K562 (cell line): Measurements from ENCODE around the gene TMEM132D. TPM values are rescaled to one million over a fixed set of nuclear protein-coding genes. Genes with fewer than 3 reads are reported as not detected.

Source experiments
- ATAC-seq: fragments of 200-7000 bp; cut with Tn5 transposase; 3 replicates; pipeline ENCODE4 v1.9.1; 2020; ENCODE audit warnings: moderate library complexity
- BruUV-seq: library from RNA; stranded (reverse); fragments of 400-500 nt; replicated peaks from 2 replicates; lab custom pipeline; 2021; lab: Mats Ljungman, UMichigan
- CTCF ChIA-PET: fragments of 300-600 bp; formaldehyde crosslinking; extraction: SDS; loops from one replicate; lab custom pipeline; 2021; ENCODE audit warnings: low intra/inter-chr PET ratio; lab: Yijun Ruan, JAX
- POLR2A ChIA-PET: fragments of 300-600, 350-650 bp; sonication (Branson Sonifier 250); formaldehyde crosslinking; extraction: SDS; loops from one replicate; lab custom pipeline; 2021; ENCODE audit warnings: antibody characterized with exemption, inconsistent platforms; lab: Yijun Ruan, JAX
- DNase-seq, 4 experiments: peaks; one replicate each; pipeline versions ENCODE4 v3.0.0 to v3.0.0-alpha.2; 2011 to 2018; ENCODE audit warnings: low spot score in 3 of 4, mixed read lengths in 3 of 4; ENCODE audit errors: extremely low read depth in 1 of 4
- FAIRE-seq: peaks from 2 replicates; lab custom pipeline; 2011; peaks lifted over from hg19 to GRCh38; lab: Jason Lieb, UNC
- H2AFZ ChIP-seq: 2 replicates; pipeline ENCODE4 v1.6.0; 2011; ENCODE audit warnings: low read depth, low read length, control low read depth, inconsistent platforms
- H3K27ac ChIP-seq: fragments of 200-600 bp; 3 replicates; pipeline ENCODE4 v1.8.0; 2011; ENCODE audit warnings: low read depth, mild to moderate bottlenecking, control low read depth, inconsistent platforms, low read length, moderate library complexity, mixed read lengths; ENCODE audit errors: extremely low read depth
- H3K27me3 ChIP-seq, 2 experiments: fragments of 300-600 bp in 1 of 2; 2 replicates in 1 of 2; 3 replicates in 1 of 2; pipeline versions ENCODE4 v1.6.0 to v1.8.0; 2011; ENCODE audit warnings: inconsistent platforms in 2 of 2, low read length in 2 of 2, mild to moderate bottlenecking in 1 of 2, mixed read lengths in 1 of 2, moderate library complexity in 1 of 2; ENCODE audit not compliant: control insufficient read depth in 2 of 2, insufficient read depth in 2 of 2
- H3K36me3 ChIP-seq: fragments of 300-600 bp; 3 replicates; pipeline ENCODE4 v1.8.0; 2011; ENCODE audit warnings: mild to moderate bottlenecking, low read length, inconsistent platforms; ENCODE audit not compliant: control insufficient read depth, insufficient read depth
- H3K4me1 ChIP-seq, 2 experiments: fragments of 200-600 bp in 1 of 2; replicated peaks in 1 of 2; 2 replicates in 1 of 2; 3 replicates in 1 of 2; pipeline versions ENCODE4 v1.5.1 to v1.8.0; 2011; ENCODE audit warnings: inconsistent platforms in 2 of 2, low read length in 2 of 2, mild to moderate bottlenecking in 1 of 2, mixed read lengths in 1 of 2, moderate library complexity in 1 of 2; ENCODE audit not compliant: control insufficient read depth in 2 of 2, insufficient read depth in 2 of 2
- H3K4me2 ChIP-seq: 2 replicates; pipeline ENCODE4 v1.6.1; 2011; ENCODE audit warnings: low read length, control low read depth, inconsistent platforms, mixed read lengths; ENCODE audit not compliant: insufficient read depth
- H3K4me3 ChIP-seq: fragments of 200-600 bp; sonication (generic), shearing (Covaris generic); 2 replicates; pipeline ENCODE4 v1.5.1; 2016; ENCODE audit warnings: control low read depth, inconsistent platforms
- H3K79me2 ChIP-seq: fragments of 200-600 bp; 3 replicates; pipeline ENCODE4 v1.8.0; 2011; ENCODE audit warnings: low read length, inconsistent platforms; ENCODE audit not compliant: control insufficient read depth, insufficient read depth
- H3K9ac ChIP-seq, 2 experiments: 2 replicates each; pipeline versions ENCODE4 v1.6.0 to v1.6.1; 2011; ENCODE audit warnings: low read depth in 2 of 2, low read length in 2 of 2, control low read depth in 1 of 2, inconsistent platforms in 1 of 2, mild to moderate bottlenecking in 1 of 2, mixed read lengths in 1 of 2; ENCODE audit not compliant: insufficient read depth in 1 of 2
- H3K9me1 ChIP-seq: one replicate; pipeline ENCODE4 v1.6.0; 2011; ENCODE audit warnings: inconsistent platforms, mild to moderate bottlenecking, low read length, moderate library complexity; ENCODE audit not compliant: control insufficient read depth, insufficient read depth
- H3K9me3 ChIP-seq: replicated peaks from 2 replicates; pipeline ENCODE4 v1.5.1; 2011; ENCODE audit warnings: low read depth, low read length, inconsistent platforms; ENCODE audit not compliant: control insufficient read depth, insufficient read depth
- H4K20me1 ChIP-seq: replicated peaks from 2 replicates; pipeline ENCODE4 v1.6.1; 2011; ENCODE audit warnings: low read length, inconsistent platforms, mixed read lengths; ENCODE audit not compliant: control insufficient read depth, insufficient read depth
- E2F5 ChIP-seq: sonication (generic); formaldehyde crosslinking; IDR thresholded peaks from 2 replicates; pipeline ENCODE4 v1.8.0; 2022; ENCODE audit warnings: mild to moderate bottlenecking, missing genetic modification reagents
- FOXJ2 ChIP-seq: fragments of 200-800 bp; sonication (Bioruptor generic); IDR thresholded peaks from 2 replicates; pipeline ENCODE4 v1.6.1; 2016; ENCODE audit warnings: missing genetic modification characterization, missing compliant biosample characterization
- SMARCC2 ChIP-seq: fragments of 450-650 bp; IDR thresholded peaks from 2 replicates; pipeline ENCODE4 v1.6.1; 2017; ENCODE audit warnings: antibody characterized with exemption, moderate library complexity, mild to moderate bottlenecking, low read depth
- ZNF354B ChIP-seq: fragments of 250-450 bp; sonication (Bioruptor Pico); IDR thresholded peaks from 2 replicates; pipeline ENCODE4 v1.4.0; 2020
- WGBS: fragments of 100-300 bp; shearing (Covaris generic); methylation state at CpG from one replicate; pipeline ENCODE4 v1.1.6; 2016; ENCODE audit warnings: low coverage, mixed read lengths; ENCODE audit not compliant: insufficient coverage; ENCODE audit errors: missing lambda C conversion rate; 5-methylcytosine and 5-hydroxymethylcytosine counted together
- in situ Hi-C: fragments of 300-500 bp; cut with MboI; formaldehyde crosslinking; loops from 4 replicates; pipeline ENCODE4 v1.15.0; 2018; ENCODE audit warnings: inconsistent platforms, mixed read lengths
- intact Hi-C: fragments of 100-400 bp; cut with micrococcal nuclease; formaldehyde crosslinking; loops from 2 replicates; pipeline ENCODE4 v1.14.2; 2022
- polyA plus RNA-seq, 8 experiments: library from polyadenylated mRNA; depleted of rRNA in 4 of 8; stranded (reverse) in 5 of 8; unstranded in 3 of 8; fragments of >200 nt; fragmentation: Nextera tagmentation in 2 of 8; fragmentation: Illumina TruSeq in 1 of 8; extraction: Ambion mirVana in 2 of 8; extraction: Trizol in 1 of 8; gene quantifications; 2 replicates each; pipeline versions ENCODE4 v1.2.1 to v1.2.3, GENCODE V29; 2011 to 2014; ENCODE audit warnings: inconsistent platforms in 1 of 8, missing spikeins in 1 of 8
- total RNA-seq, 7 experiments: library from RNA; depleted of rRNA in 6 of 7; stranded (reverse); fragments of >200 nt in 6 of 7; fragmentation: Illumina TruSeq in 2 of 7; extraction: Trizol in 2 of 7; gene quantifications; 2 replicates each; pipeline versions ENCODE4 v1.2.1 to v1.2.3, GENCODE V29; 2011 to 2021; ENCODE audit warnings: low replicate concordance in 1 of 7
- TF ChIP-seq, protein P1 (sequence below): fragments of 250-450 bp; sonication (Bioruptor Pico); IDR thresholded peaks from 2 replicates; pipeline ENCODE4 v1.8.0; 2021; ENCODE audit warnings: mild to moderate bottlenecking, moderate library complexity
- TF ChIP-seq, protein P2 (sequence below): fragments of 250-450 bp; sonication (Bioruptor Pico); IDR thresholded peaks from 2 replicates; pipeline ENCODE4 v1.5.1; 2021; ENCODE audit warnings: mild to moderate bottlenecking

Gene TMEM132D
- total and polyA plus RNA-seq, 9 of the 15 experiments (the other 6 are each of a cell fraction or from before 2014, with no cell fraction given), result not detected

GRCh38 chr12:129467289-129467688 lies 436.5 kb downstream of the TMEM132D start (continued):
- TF ChIP-seq, protein P1, sequence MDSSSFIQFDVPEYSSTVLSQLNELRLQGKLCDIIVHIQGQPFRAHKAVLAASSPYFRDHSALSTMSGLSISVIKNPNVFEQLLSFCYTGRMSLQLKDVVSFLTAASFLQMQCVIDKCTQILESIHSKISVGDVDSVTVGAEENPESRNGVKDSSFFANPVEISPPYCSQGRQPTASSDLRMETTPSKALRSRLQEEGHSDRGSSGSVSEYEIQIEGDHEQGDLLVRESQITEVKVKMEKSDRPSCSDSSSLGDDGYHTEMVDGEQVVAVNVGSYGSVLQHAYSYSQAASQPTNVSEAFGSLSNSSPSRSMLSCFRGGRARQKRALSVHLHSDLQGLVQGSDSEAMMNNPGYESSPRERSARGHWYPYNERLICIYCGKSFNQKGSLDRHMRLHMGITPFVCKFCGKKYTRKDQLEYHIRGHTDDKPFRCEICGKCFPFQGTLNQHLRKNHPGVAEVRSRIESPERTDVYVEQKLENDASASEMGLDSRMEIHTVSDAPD (CRISPR knock-in tag), result no peak
- TF ChIP-seq, protein P2, sequence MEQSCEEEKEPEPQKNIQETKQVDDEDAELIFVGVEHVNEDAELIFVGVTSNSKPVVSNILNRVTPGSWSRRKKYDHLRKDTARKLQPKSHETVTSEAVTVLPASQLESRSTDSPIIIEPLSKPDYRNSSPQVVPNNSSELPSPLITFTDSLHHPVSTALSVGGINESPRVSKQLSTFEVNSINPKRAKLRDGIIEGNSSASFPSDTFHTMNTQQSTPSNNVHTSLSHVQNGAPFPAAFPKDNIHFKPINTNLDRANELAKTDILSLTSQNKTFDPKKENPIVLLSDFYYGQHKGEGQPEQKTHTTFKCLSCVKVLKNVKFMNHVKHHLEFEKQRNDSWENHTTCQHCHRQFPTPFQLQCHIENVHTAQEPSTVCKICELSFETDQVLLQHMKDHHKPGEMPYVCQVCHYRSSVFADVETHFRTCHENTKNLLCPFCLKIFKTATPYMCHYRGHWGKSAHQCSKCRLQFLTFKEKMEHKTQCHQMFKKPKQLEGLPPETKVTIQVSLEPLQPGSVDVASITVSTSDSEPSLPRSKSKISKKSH, result no peak

GRCh38 chr12:129466499-129466898 lies 437.3 kb downstream of the TMEM132D start:
- Histone ChIP-seq H3K4me1 (no peaks in the 10 kb centered on the region), H3K9me3 (no peaks in the 10 kb centered on the region), H3K4me3 (no peak overlapping the region), H3K9me1 (no peaks in the 10 kb centered on the region), H3K27me3 (no peaks in the 10 kb centered on the region), H4K20me1 (no peaks in the 10 kb centered on the region), H3K36me3 (no peaks in the 10 kb centered on the region), H2AFZ (no peak overlapping the region), H3K4me2 (no peak overlapping the region), H3K79me2 (no peaks in the 10 kb centered on the region), H3K9ac (no peak overlapping the region), H3K27ac (no peak overlapping the region)
- WGBS, result 4% methylated on average over 3 of the region's 3 CpGs
- DNase-seq, result no peak
- CTCF ChIA-PET, result no interaction called here
- BruUV-seq, result no TSS peak
- no peak for ATAC-seq
- FAIRE-seq, result no peak
- no peak for TF ChIP-seq ZNF354B (CRISPR knock-in tag)
- TF ChIP-seq SMARCC2, result no peak
- no peak for TF ChIP-seq E2F5 (CRISPR knock-in tag)
- TF ChIP-seq FOXJ2 (tag), result no peak
- in situ Hi-C loops, result no loop called here
- POLR2A ChIA-PET, result interaction anchor here (0.6 kb wide), 1 partner anchor 26 kb away, joined by 4 read pairs; no protein-coding TSS in a partner anchor
- intact Hi-C loops, result no loop called here
